Psoas muscle (tissue), 8 donors: ENCODE measurements around the gene PAK5. TPM values are rescaled to one million over a fixed set of nuclear protein-coding genes. Genes with fewer than 3 reads are reported as not detected.

ENCODE experiments used
- ATAC-seq, 4 donors: fragments of 200-7000 bp; cut with Tn5 transposase; one replicate each; pipeline ENCODE4 v1.9.1; 2020; ENCODE audit warnings: moderate library complexity in 3 of 4, mild to moderate bottlenecking in 2 of 4
- DNase-seq, 2 donors: peaks; one replicate each; pipeline ENCODE4 v3.0.0-alpha.2; 2020
- H3K27ac ChIP-seq: fragments of 200-600 bp; one replicate; pipeline ENCODE4 v1.8.0; 2022
- H3K27me3 ChIP-seq, 3 donors: fragments of 200-600 bp in 1 of 3; one replicate each; pipeline versions ENCODE4 v1.6.1 to v1.8.0; 2013 to 2022; ENCODE audit warnings: low read length in 2 of 3, mild to moderate bottlenecking in 2 of 3, moderate library complexity in 1 of 3; ENCODE audit not compliant: insufficient read depth in 3 of 3
- H3K36me3 ChIP-seq, 2 donors: fragments of 200-600 bp in 1 of 2; one replicate each; pipeline versions ENCODE4 v1.6.1 to v1.8.0; 2013 to 2022; ENCODE audit warnings: low read depth in 1 of 2, mild to moderate bottlenecking in 1 of 2, moderate library complexity in 1 of 2; ENCODE audit not compliant: insufficient read depth in 1 of 2
- H3K4me1 ChIP-seq: fragments of 200-600 bp; one replicate; pipeline ENCODE4 v1.8.0; 2022
- H3K4me3 ChIP-seq: fragments of 200-600 bp; one replicate; pipeline ENCODE4 v1.8.0; 2022; ENCODE audit warnings: mild to moderate bottlenecking
- H3K9me3 ChIP-seq: fragments of 200-600 bp; one replicate; pipeline ENCODE4 v1.8.0; 2022
- WGBS, 3 donors: extraction: QIAGEN DNeasy Blood & Tissue Kit; methylation state at CpG; one replicate each; pipeline versions ENCODE4 v1.1.6 to v1.1.7; 2013; 5-methylcytosine and 5-hydroxymethylcytosine counted together
- intact Hi-C, 2 donors: fragments of 100-400 bp; cut with DNase I; formaldehyde crosslinking; loops; one replicate each; pipeline versions ENCODE4 v1.11.0 to v1.14.2; 2022
- polyA plus RNA-seq, 3 donors: library from polyadenylated mRNA; stranded (reverse); fragments of 200-250 nt; gene quantifications; one replicate each; pipeline ENCODE4 v1.2.3, GENCODE V29; 2013
- total RNA-seq, 4 donors: library from RNA; stranded (reverse); fragmentation: NEBNext Ultra II Directional in 2 of 4; extraction: Animal tissue kit (Norgen Biotek cat#: 25700) in 2 of 4; gene quantifications; one replicate each; pipeline versions ENCODE4 v1.2.1 to v1.2.4, GENCODE V29; 2021 to 2023
- TF ChIP-seq, protein P1 (sequence below): fragments of 200-600 bp; IDR thresholded peaks from one replicate; pipeline ENCODE4 v1.8.0; 2022; ENCODE audit warnings: antibody characterized with exemption
- donor health status: healthy with polysubstance abuse.
- donor health status: DM: no; HTN: no; CAD: no; lungs with moderate emphysema.
- donor health status: Bipolar disorder and iron deficiency.
- donor health status: healthy.
- donor health status: DM: yes; HTN: yes; CAD: no.
- donor health status: DM: no; HTN: no; CAD: no.
- donor health status: DM: no; HTN: no; CAD: no.
- donor health status: DM: yes; HTN: yes; CAD: no.

The PAK5 gene
- total and polyA plus RNA-seq, 7 donors, result 0.01 TPM; not detected in 6

GRCh38 chr20:9582137-9582536 lies 256.7 kb downstream of the PAK5 start:
- DNase-seq (no peak), ATAC-seq (no peak)
- Histone ChIP-seq H3K27ac (no peak overlapping the region), H3K36me3 (no peaks in the 10 kb centered on the region), H3K4me3 (no peak overlapping the region), H3K9me3 (no peaks in the 10 kb centered on the region), H3K4me1 (no peaks in the 10 kb centered on the region), H3K27me3 (no peaks in the 10 kb centered on the region)
- 82 to 89% (median 83%) methylated on average over 5 of the region's 5 CpGs for WGBS, 3 donors
- TF ChIP-seq, protein P1, sequence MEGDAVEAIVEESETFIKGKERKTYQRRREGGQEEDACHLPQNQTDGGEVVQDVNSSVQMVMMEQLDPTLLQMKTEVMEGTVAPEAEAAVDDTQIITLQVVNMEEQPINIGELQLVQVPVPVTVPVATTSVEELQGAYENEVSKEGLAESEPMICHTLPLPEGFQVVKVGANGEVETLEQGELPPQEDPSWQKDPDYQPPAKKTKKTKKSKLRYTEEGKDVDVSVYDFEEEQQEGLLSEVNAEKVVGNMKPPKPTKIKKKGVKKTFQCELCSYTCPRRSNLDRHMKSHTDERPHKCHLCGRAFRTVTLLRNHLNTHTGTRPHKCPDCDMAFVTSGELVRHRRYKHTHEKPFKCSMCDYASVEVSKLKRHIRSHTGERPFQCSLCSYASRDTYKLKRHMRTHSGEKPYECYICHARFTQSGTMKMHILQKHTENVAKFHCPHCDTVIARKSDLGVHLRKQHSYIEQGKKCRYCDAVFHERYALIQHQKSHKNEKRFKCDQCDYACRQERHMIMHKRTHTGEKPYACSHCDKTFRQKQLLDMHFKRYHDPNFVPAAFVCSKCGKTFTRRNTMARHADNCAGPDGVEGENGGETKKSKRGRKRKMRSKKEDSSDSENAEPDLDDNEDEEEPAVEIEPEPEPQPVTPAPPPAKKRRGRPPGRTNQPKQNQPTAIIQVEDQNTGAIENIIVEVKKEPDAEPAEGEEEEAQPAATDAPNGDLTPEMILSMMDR, result no peak
- intact Hi-C loops, result no loop called here

DNA sequence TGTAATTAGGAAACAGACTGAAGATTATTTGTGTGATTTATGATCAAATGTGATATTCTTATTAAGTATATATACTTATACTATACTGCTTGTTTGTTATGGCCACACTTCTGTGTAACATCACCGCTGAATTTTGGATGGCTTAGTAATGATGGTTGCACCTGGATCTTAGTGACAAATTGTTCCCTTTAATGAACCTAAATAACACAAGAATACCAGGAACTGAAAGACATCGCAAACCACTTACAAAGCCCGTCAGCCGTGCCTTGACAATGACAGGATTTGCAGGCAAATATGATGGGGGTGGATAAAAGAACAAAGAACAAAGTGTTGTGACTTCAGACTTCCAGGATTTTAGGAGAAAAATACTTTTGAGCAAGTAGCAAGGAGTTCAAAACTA lies 257.4 kb downstream of the PAK5 start:
- DNase-seq (no peak), ATAC-seq (no peak)
- no peak overlapping the region for H3K4me3 ChIP-seq
- no peaks in the 10 kb centered on the region for H3K9me3 ChIP-seq
- no peaks in the 10 kb centered on the region for H3K27me3 ChIP-seq
- H3K36me3 ChIP-seq, result no peaks in the 10 kb centered on the region
- H3K4me1 ChIP-seq, result no peaks in the 10 kb centered on the region
- 62 to 78% (median 66%) methylated on average over 4 of the region's 4 CpGs for WGBS, 3 donors
- H3K27ac ChIP-seq, result no peak overlapping the region
- intact Hi-C loops, result no loop called here
- TF ChIP-seq, protein P1, result no peak

- H3K36me3 ChIP-seq, result no peaks in the 10 kb centered on the region
- no peaks in the 10 kb centered on the region for H3K9me3 ChIP-seq
- TF ChIP-seq, protein P1, result no peak
- no peak overlapping the region for H3K4me3 ChIP-seq
- 67 to 75% (median 68%) methylated on average over 2 of the region's 2 CpGs for WGBS, 3 donors
- ATAC-seq (no peak), DNase-seq (no peak)
- H3K4me1 ChIP-seq, result no peaks in the 10 kb centered on the region
- H3K27me3 ChIP-seq, result peaks cover 0 to 6% (median 0%) of the 10 kb centered on the region in 3 donors
- H3K27ac ChIP-seq, result no peak overlapping the region
- intact Hi-C loops, result no loop called here
Measured at GRCh38 chr20:9578594-9578993, 260.3 kb downstream of the PAK5 start.

GRCh38 chr20:9577397-9577796 lies 261.5 kb downstream of the PAK5 start:
- no peak overlapping the region for H3K27ac ChIP-seq
- H3K4me1 ChIP-seq, result no peaks in the 10 kb centered on the region
- intact Hi-C loops, result no loop called here
- ATAC-seq, result no peak
- WGBS, 3 donors, result 78 to 80% (median 79%) methylated on average over 7 of the region's 7 CpGs
- TF ChIP-seq, protein P1, result no peak
- H3K4me3 ChIP-seq, result no peak overlapping the region
- H3K9me3 ChIP-seq, result no peaks in the 10 kb centered on the region
- peaks cover 0 to 9% (median 3%) of the 10 kb centered on the region in 3 donors for H3K27me3 ChIP-seq
- H3K36me3 ChIP-seq, result no peaks in the 10 kb centered on the region
- DNase-seq, result no peak

- Histone ChIP-seq H3K9me3 (no peaks in the 10 kb centered on the region), H3K27ac (no peak overlapping the region), H3K36me3 (no peaks in the 10 kb centered on the region), H3K4me1 (no peaks in the 10 kb centered on the region), H3K4me3 (no peak overlapping the region), H3K27me3 (peaks cover 0 to 9% (median 4%) of the 10 kb centered on the region in 3 donors)
- intact Hi-C loops, result no loop called here
- 71 to 84% (median 75%) methylated on average over 4 of the region's 4 CpGs for WGBS, 3 donors
- DNase-seq (no peak), ATAC-seq (no peak)
- TF ChIP-seq, protein P1, result no peak
Measured at GRCh38 chr20:9576695-9577094, 262.2 kb downstream of the PAK5 start.
